Endothelial cell of umbilical vein (primary cell): ENCODE results near the gene PHC3. TPM values are rescaled to one million over a fixed set of nuclear protein-coding genes. Genes with fewer than 3 reads are reported as not detected.

Experiments used
- BruUV-seq: library from RNA; stranded (reverse); fragments of 400-500 nt; replicated peaks from 2 replicates; lab custom pipeline; 2021; lab: Mats Ljungman, UMichigan
- CTCF ChIA-PET: fragments of 300-600, 350-600 bp; sonication (Branson Sonifier 250); formaldehyde crosslinking; loops from one replicate; lab custom pipeline; 2021; ENCODE audit warnings: antibody characterized with exemption, inconsistent platforms; lab: Charles Lee
- POLR2A ChIA-PET: fragments of 300-600, 350-600 bp; sonication (Branson Sonifier 250); formaldehyde crosslinking; loops from one replicate; lab custom pipeline; 2021; ENCODE audit warnings: antibody characterized with exemption, inconsistent platforms; lab: Charles Lee
- DNase-seq: peaks from one replicate; pipeline ENCODE4 v3.0.0-alpha.2; 2011; ENCODE audit warnings: low read depth, low spot score
- FAIRE-seq: peaks from 2 replicates; lab custom pipeline; 2011; peaks lifted over from hg19 to GRCh38; lab: Jason Lieb, UNC
- H2AFZ ChIP-seq: 2 replicates; pipeline ENCODE4 v1.6.0; 2012; ENCODE audit warnings: low read depth, low read length, control low read depth, inconsistent platforms
- H3K27ac ChIP-seq: 2 replicates; pipeline ENCODE4 v1.5.1; 2011; ENCODE audit warnings: low read depth, mild to moderate bottlenecking, control low read depth, low read length, moderate library complexity; ENCODE audit not compliant: insufficient read depth
- H3K27me3 ChIP-seq, 2 experiments: 2 replicates each; pipeline versions ENCODE4 v1.6.0 to v1.6.1; 2011; ENCODE audit warnings: low read length in 2 of 2, mixed read lengths in 1 of 2; ENCODE audit not compliant: control insufficient read depth in 2 of 2, insufficient read depth in 2 of 2
- H3K36me3 ChIP-seq, 2 experiments: 2 replicates in 1 of 2; 3 replicates in 1 of 2; pipeline ENCODE4 v1.5.1; 2011; ENCODE audit warnings: low read length in 2 of 2, mild to moderate bottlenecking in 1 of 2, moderate library complexity in 1 of 2; ENCODE audit not compliant: control insufficient read depth in 2 of 2, insufficient read depth in 2 of 2; ENCODE audit errors: extremely low read depth in 1 of 2
- H3K4me1 ChIP-seq: 3 replicates; pipeline ENCODE4 v1.5.1; 2011; ENCODE audit warnings: mild to moderate bottlenecking, low read length; ENCODE audit not compliant: control insufficient read depth, insufficient read depth; ENCODE audit errors: extremely low read depth
- H3K4me2 ChIP-seq: 2 replicates; pipeline ENCODE4 v1.6.1; 2011; ENCODE audit warnings: low read length, control low read depth, mixed read lengths; ENCODE audit not compliant: insufficient read depth
- H3K4me3 ChIP-seq, 3 experiments: fragments of 200-600 bp in 1 of 3; sonication (generic), shearing (Covaris generic) in 1 of 3; replicated peaks in 1 of 3; 2 replicates each; pipeline ENCODE4 v1.5.1; 2011 to 2016; ENCODE audit warnings: control low read depth in 3 of 3, low read length in 3 of 3, mild to moderate bottlenecking in 2 of 3, inconsistent platforms in 1 of 3, low read depth in 1 of 3, moderate library complexity in 1 of 3; ENCODE audit not compliant: insufficient read depth in 1 of 3
- H3K79me2 ChIP-seq: 2 replicates; pipeline ENCODE4 v1.6.0; 2012; ENCODE audit warnings: low read length, inconsistent platforms; ENCODE audit not compliant: control insufficient read depth, insufficient read depth
- H3K9ac ChIP-seq: replicated peaks from 2 replicates; pipeline ENCODE3; 2011; ENCODE audit warnings: low read length, control low read depth; ENCODE audit not compliant: insufficient read depth; ENCODE audit errors: extremely low read depth
- H3K9me1 ChIP-seq: replicated peaks from 3 replicates; pipeline ENCODE4 v1.6.0; 2011; ENCODE audit warnings: mild to moderate bottlenecking, low read length; ENCODE audit not compliant: control insufficient read depth, insufficient read depth; ENCODE audit errors: extremely low read depth
- H3K9me3 ChIP-seq: replicated peaks from 2 replicates; pipeline ENCODE4 v1.5.1; 2012; ENCODE audit warnings: low read length, inconsistent platforms; ENCODE audit not compliant: control insufficient read depth, insufficient read depth
- H4K20me1 ChIP-seq: replicated peaks from 2 replicates; pipeline ENCODE3; 2011; ENCODE audit warnings: mild to moderate bottlenecking, low read length; ENCODE audit not compliant: control insufficient read depth, insufficient read depth; ENCODE audit errors: extremely low read depth
- EZH2 ChIP-seq: IDR thresholded peaks from 2 replicates; pipeline ENCODE4 v1.6.1; 2012; ENCODE audit warnings: borderline replicate concordance, low read depth, mild to moderate bottlenecking, moderate library complexity, low read length, inconsistent platforms; ENCODE audit not compliant: severe bottlenecking
- FOS ChIP-seq: IDR thresholded peaks from 2 replicates; pipeline ENCODE4 v1.6.1; 2011; ENCODE audit warnings: mild to moderate bottlenecking, low read length, moderate library complexity, borderline replicate concordance; ENCODE audit not compliant: insufficient read depth
- GATA2 ChIP-seq: IDR thresholded peaks from 2 replicates; pipeline ENCODE4 v1.7.0; 2011; ENCODE audit warnings: low read depth, mild to moderate bottlenecking, moderate library complexity, mixed read lengths, low read length; ENCODE audit not compliant: insufficient read length, insufficient read depth
- JUN ChIP-seq: IDR thresholded peaks from 2 replicates; pipeline ENCODE4 v1.6.1; 2011; ENCODE audit warnings: borderline replicate concordance, low read depth; ENCODE audit not compliant: insufficient read length, insufficient read depth
- MYC ChIP-seq: IDR thresholded peaks from one replicate; pipeline ENCODE4 v1.6.1; 2011; ENCODE audit warnings: mild to moderate bottlenecking, low read depth, low read length
- POLR2A ChIP-seq: IDR thresholded peaks from 2 replicates; pipeline ENCODE4 v1.6.1; 2012; ENCODE audit warnings: low read depth, mild to moderate bottlenecking, control low read depth, low read length
- POLR2AphosphoS5 ChIP-seq: IDR thresholded peaks from 2 replicates; pipeline ENCODE4 v1.6.1; 2012; ENCODE audit warnings: low read depth, mild to moderate bottlenecking, control low read depth, low read length, moderate library complexity; ENCODE audit not compliant: insufficient read depth
- dilution Hi-C: fragments of 300-500 bp; cut with MboI; formaldehyde crosslinking; loops from one replicate; pipeline ENCODE4 v1.15.0; 2019; ENCODE audit warnings: low sequenced_read_pairs; ENCODE audit not compliant: extremely low pct_ligation_motif_present
- intact Hi-C: fragments of 100-400 bp; cut with micrococcal nuclease; formaldehyde crosslinking; loops from one replicate; pipeline ENCODE4 v1.10.0; 2022
- polyA plus RNA-seq, 4 experiments: library from polyadenylated mRNA; depleted of rRNA in 3 of 4; stranded (reverse) in 3 of 4; unstranded in 1 of 4; fragments of >200 nt; gene quantifications; 2 replicates each; pipeline versions ENCODE4 v1.2.1 to v1.2.3, GENCODE V29; 2011 to 2012; ENCODE audit warnings: missing spikeins in 1 of 4
- total RNA-seq: library from RNA; stranded (reverse); gene quantifications from 2 replicates; pipeline ENCODE4 v1.2.3, GENCODE V29; 2021
- TF ChIP-seq, protein P1 (sequence below), 2 donors: IDR thresholded peaks; 1 replicate in 1 of 2; 2 replicates in 1 of 2; pipeline ENCODE4 v1.5.1; 2011; ENCODE audit warnings: low read length in 2 of 2, mild to moderate bottlenecking in 2 of 2, moderate library complexity in 2 of 2, control low read depth in 1 of 2, inconsistent platforms in 1 of 2, low read depth in 1 of 2; ENCODE audit not compliant: insufficient read depth in 1 of 2; ENCODE audit errors: extremely low read depth in 1 of 2
- TF ChIP-seq, protein P2 (sequence below): IDR thresholded peaks from 2 replicates; pipeline ENCODE4 v1.6.1; 2011; ENCODE audit not compliant: insufficient read depth, insufficient read length

Gene PHC3
- total and polyA plus RNA-seq, 2 donors (not counting 3 experiments of a cell fraction or from before 2014, with no cell fraction given), result 35.7 to 45.8 TPM

DNA sequence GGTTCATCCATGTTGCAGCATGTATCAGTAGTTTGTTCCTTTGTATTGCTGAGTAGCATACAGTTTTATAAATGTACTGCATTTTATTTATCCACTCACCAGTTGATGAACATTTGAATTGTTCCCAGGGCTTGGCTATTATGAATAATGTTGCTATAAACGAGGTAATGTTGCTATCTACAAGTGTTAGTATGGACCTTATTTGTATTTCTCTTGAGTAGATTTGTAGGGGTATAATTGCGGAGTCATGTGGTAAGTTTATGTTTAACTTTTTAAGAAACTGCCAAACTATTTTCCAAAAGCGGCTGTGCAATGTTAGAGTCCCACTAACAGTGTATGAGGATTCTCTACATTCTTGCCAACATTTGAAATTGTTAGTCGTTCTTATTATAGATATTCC, 130.8 kb downstream of the PHC3 start:
- BruUV-seq, result no TSS peak
- CTCF ChIA-PET, result no interaction called here
- dilution Hi-C loops, result no loop called here

More for the DNA sequence above, 130.8 kb downstream of the PHC3 start:
- no peaks in the 10 kb centered on the region for H3K79me2 ChIP-seq
- intact Hi-C loops, result no loop called here
- DNase-seq, result no peak
- no peak overlapping the region for H3K27ac ChIP-seq
- H3K4me3 ChIP-seq, result no peak overlapping the region
- no peaks in the 10 kb centered on the region for H3K27me3 ChIP-seq
- H3K4me2 ChIP-seq, result no peak overlapping the region
- no peak overlapping the region for H2AFZ ChIP-seq
- H3K36me3 ChIP-seq, result no peaks in the 10 kb centered on the region
- TF ChIP-seq MYC (no peak), POLR2AphosphoS5 (no peak), FOS (no peak), POLR2A (no peak), JUN (no peak), GATA2 (no peak), EZH2 (no peak)
- TF ChIP-seq, protein P1, sequence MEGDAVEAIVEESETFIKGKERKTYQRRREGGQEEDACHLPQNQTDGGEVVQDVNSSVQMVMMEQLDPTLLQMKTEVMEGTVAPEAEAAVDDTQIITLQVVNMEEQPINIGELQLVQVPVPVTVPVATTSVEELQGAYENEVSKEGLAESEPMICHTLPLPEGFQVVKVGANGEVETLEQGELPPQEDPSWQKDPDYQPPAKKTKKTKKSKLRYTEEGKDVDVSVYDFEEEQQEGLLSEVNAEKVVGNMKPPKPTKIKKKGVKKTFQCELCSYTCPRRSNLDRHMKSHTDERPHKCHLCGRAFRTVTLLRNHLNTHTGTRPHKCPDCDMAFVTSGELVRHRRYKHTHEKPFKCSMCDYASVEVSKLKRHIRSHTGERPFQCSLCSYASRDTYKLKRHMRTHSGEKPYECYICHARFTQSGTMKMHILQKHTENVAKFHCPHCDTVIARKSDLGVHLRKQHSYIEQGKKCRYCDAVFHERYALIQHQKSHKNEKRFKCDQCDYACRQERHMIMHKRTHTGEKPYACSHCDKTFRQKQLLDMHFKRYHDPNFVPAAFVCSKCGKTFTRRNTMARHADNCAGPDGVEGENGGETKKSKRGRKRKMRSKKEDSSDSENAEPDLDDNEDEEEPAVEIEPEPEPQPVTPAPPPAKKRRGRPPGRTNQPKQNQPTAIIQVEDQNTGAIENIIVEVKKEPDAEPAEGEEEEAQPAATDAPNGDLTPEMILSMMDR (IDR thresholded peaks at IDR 0.05; ENCODE audit: extremely low read depth in 1 of 2, insufficient read depth in 1 of 2, low read depth in 1 of 2, low read length in 2 of 2), result no peak
- TF ChIP-seq, protein P2, sequence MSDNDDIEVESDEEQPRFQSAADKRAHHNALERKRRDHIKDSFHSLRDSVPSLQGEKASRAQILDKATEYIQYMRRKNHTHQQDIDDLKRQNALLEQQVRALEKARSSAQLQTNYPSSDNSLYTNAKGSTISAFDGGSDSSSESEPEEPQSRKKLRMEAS, result no peak
- H4K20me1 ChIP-seq, result no peaks in the 10 kb centered on the region
- peaks cover 5% of the 10 kb centered on the region for H3K4me1 ChIP-seq
- no peak for FAIRE-seq
- no peak overlapping the region for H3K9ac ChIP-seq
- H3K9me1 ChIP-seq, result no peaks in the 10 kb centered on the region
- no peaks in the 10 kb centered on the region for H3K9me3 ChIP-seq
- POLR2A ChIA-PET, result no interaction called here
